ENCODE data around the gene RFTN1. TPM values are rescaled to one million over a fixed set of nuclear protein-coding genes. Genes with fewer than 3 reads are reported as not detected.

The RFTN1 gene
- total and polyA plus RNA-seq, 2 experiments from 2014 or later = 3.3 to 7.2 TPM

GRCh38 chr3:16504692-16505091 is 8.8 kb downstream of the RFTN1 start (continued):
- TF ChIP-seq ZNF462 (CRISPR knock-in tag; IDR thresholded peaks at IDR 0.05) (no peak), EZH2 (IDR thresholded peaks at IDR 0.05; ENCODE audit: low read depth, unreplicated experiment) (no peak), ETS1 (IDR thresholded peaks at IDR 0.05) (no peak), STAT1 (IDR thresholded peaks at IDR 0.05; ENCODE audit: unreplicated experiment) (no peak), NANOG (IDR thresholded peaks at IDR 0.05; ENCODE audit: borderline replicate concordance) (no peak), ZNF331 (CRISPR knock-in tag; IDR thresholded peaks at IDR 0.05; ENCODE audit: low read depth) (no peak), JUNB (IDR thresholded peaks at IDR 0.05; ENCODE audit: unreplicated experiment) (no peak), POLR2AphosphoS5 (IDR thresholded peaks at IDR 0.05; ENCODE audit: low read depth) (no peak)
- TF ChIP-seq, protein P1, sequence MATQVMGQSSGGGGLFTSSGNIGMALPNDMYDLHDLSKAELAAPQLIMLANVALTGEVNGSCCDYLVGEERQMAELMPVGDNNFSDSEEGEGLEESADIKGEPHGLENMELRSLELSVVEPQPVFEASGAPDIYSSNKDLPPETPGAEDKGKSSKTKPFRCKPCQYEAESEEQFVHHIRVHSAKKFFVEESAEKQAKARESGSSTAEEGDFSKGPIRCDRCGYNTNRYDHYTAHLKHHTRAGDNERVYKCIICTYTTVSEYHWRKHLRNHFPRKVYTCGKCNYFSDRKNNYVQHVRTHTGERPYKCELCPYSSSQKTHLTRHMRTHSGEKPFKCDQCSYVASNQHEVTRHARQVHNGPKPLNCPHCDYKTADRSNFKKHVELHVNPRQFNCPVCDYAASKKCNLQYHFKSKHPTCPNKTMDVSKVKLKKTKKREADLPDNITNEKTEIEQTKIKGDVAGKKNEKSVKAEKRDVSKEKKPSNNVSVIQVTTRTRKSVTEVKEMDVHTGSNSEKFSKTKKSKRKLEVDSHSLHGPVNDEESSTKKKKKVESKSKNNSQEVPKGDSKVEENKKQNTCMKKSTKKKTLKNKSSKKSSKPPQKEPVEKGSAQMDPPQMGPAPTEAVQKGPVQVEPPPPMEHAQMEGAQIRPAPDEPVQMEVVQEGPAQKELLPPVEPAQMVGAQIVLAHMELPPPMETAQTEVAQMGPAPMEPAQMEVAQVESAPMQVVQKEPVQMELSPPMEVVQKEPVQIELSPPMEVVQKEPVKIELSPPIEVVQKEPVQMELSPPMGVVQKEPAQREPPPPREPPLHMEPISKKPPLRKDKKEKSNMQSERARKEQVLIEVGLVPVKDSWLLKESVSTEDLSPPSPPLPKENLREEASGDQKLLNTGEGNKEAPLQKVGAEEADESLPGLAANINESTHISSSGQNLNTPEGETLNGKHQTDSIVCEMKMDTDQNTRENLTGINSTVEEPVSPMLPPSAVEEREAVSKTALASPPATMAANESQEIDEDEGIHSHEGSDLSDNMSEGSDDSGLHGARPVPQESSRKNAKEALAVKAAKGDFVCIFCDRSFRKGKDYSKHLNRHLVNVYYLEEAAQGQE (IDR thresholded peaks at IDR 0.05; ENCODE audit: unreplicated experiment) = no peak
- TF ChIP-seq, protein P2, sequence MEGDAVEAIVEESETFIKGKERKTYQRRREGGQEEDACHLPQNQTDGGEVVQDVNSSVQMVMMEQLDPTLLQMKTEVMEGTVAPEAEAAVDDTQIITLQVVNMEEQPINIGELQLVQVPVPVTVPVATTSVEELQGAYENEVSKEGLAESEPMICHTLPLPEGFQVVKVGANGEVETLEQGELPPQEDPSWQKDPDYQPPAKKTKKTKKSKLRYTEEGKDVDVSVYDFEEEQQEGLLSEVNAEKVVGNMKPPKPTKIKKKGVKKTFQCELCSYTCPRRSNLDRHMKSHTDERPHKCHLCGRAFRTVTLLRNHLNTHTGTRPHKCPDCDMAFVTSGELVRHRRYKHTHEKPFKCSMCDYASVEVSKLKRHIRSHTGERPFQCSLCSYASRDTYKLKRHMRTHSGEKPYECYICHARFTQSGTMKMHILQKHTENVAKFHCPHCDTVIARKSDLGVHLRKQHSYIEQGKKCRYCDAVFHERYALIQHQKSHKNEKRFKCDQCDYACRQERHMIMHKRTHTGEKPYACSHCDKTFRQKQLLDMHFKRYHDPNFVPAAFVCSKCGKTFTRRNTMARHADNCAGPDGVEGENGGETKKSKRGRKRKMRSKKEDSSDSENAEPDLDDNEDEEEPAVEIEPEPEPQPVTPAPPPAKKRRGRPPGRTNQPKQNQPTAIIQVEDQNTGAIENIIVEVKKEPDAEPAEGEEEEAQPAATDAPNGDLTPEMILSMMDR (conservative IDR thresholded peaks at IDR 0.05; ENCODE audit: low read depth in 2 of 2) = no peak

Data from GM23338 (cell line).